OCI-LY7 (cell line): ENCODE measurements around the gene PNO1. TPM values are rescaled to one million over a fixed set of nuclear protein-coding genes. Genes with fewer than 3 reads are reported as not detected.

ENCODE experiments used
- Bru-seq: library from RNA; stranded (reverse); fragments of 400-500 nt; gene quantifications from one replicate; lab custom pipeline; 2021; lab: Mats Ljungman, UMichigan
- BruChase-seq, 2 experiments: library from RNA; stranded (reverse); fragments of 400-500 nt; gene quantifications; one replicate each; lab custom pipeline; 2021; lab: Mats Ljungman, UMichigan
- BruUV-seq: library from RNA; stranded (reverse); fragments of 400-500 nt; replicated peaks from 2 replicates; lab custom pipeline; 2021; lab: Mats Ljungman, UMichigan
- CTCF ChIA-PET: fragments of 300-600 bp; sonication (Branson Sonifier 250); formaldehyde crosslinking; loops from one replicate; lab custom pipeline; 2022; ENCODE audit warnings: antibody characterized with exemption; ENCODE audit not compliant: unreplicated experiment; lab: Charles Lee
- POLR2A ChIA-PET: fragments of 300-600 bp; sonication (Branson Sonifier 250); formaldehyde crosslinking; loops from one replicate; lab custom pipeline; 2022; ENCODE audit warnings: antibody characterized with exemption; lab: Charles Lee
- DNase-seq: peaks from one replicate; pipeline ENCODE4 v3.0.0-alpha.2; 2015; ENCODE audit warnings: low spot score
- H2AFZ ChIP-seq: fragments of 200-600 bp; sonication (generic), shearing (Covaris generic); 2 replicates; pipeline ENCODE4 v1.6.1; 2014; ENCODE audit warnings: mild to moderate bottlenecking, antibody characterized with exemption, low read length, moderate library complexity
- H3K27ac ChIP-seq: fragments of 200-600 bp; sonication (generic); 2 replicates; pipeline ENCODE4 v1.5.1; 2014; ENCODE audit warnings: mixed run types, low read depth, mild to moderate bottlenecking, moderate library complexity, low read length, inconsistent platforms; ENCODE audit not compliant: poor library complexity, severe bottlenecking
- H3K36me3 ChIP-seq: fragments of 200-600 bp; sonication (generic); 2 replicates; pipeline ENCODE4 v1.6.1; 2014; ENCODE audit warnings: mild to moderate bottlenecking, antibody characterized with exemption, low read length, moderate library complexity, mixed read lengths; ENCODE audit not compliant: insufficient read depth
- H3K4me1 ChIP-seq: fragments of 200-600 bp; sonication (generic); 2 replicates; pipeline ENCODE4 v1.5.1; 2014; ENCODE audit warnings: mild to moderate bottlenecking, low read length; ENCODE audit not compliant: insufficient read depth, poor library complexity, severe bottlenecking
- H3K4me2 ChIP-seq: fragments of 200-600 bp; sonication (generic); 2 replicates; pipeline ENCODE4 v1.6.1; 2014; ENCODE audit warnings: mild to moderate bottlenecking, low read length
- H3K4me3 ChIP-seq: fragments of 200-600 bp; sonication (generic); 2 replicates; pipeline ENCODE4 v1.5.1; 2014; ENCODE audit warnings: mild to moderate bottlenecking, low read depth, low read length; ENCODE audit not compliant: poor library complexity, severe bottlenecking
- H3K79me2 ChIP-seq: fragments of 200-600 bp; sonication (generic); 2 replicates; pipeline ENCODE4 v1.6.1; 2016; ENCODE audit warnings: low read depth, mild to moderate bottlenecking, low read length, moderate library complexity, mixed read lengths; ENCODE audit not compliant: insufficient read depth
- H3K9me2 ChIP-seq: fragments of 200-600 bp; sonication (generic); 2 replicates; pipeline ENCODE4 v1.6.1; 2016; ENCODE audit warnings: mild to moderate bottlenecking, low read length, mixed read lengths; ENCODE audit not compliant: insufficient read depth
- H3K9me3 ChIP-seq: fragments of 200-600 bp; sonication (generic); 2 replicates; pipeline ENCODE4 v1.6.1; 2014; ENCODE audit warnings: mild to moderate bottlenecking, mixed run types, low read length, mixed read lengths
- H4K20me1 ChIP-seq: fragments of 200-600 bp; sonication (generic); 2 replicates; pipeline ENCODE4 v1.6.1; 2014; ENCODE audit warnings: mild to moderate bottlenecking, antibody characterized with exemption, low read length, moderate library complexity, mixed read lengths; ENCODE audit not compliant: insufficient read depth
- CTCF ChIP-seq: fragments of 200-600 bp; sonication (generic); conservative IDR thresholded peaks from 2 replicates; pipeline ENCODE4 v1.5.1; 2014; ENCODE audit warnings: mild to moderate bottlenecking, antibody characterized with exemption, low read length, moderate library complexity, mixed read lengths
- EZH2phosphoT487 ChIP-seq: fragments of 200-600 bp; sonication (generic); IDR thresholded peaks from 2 replicates; pipeline ENCODE4 v1.6.1; 2018; ENCODE audit warnings: low read depth, borderline replicate concordance, mild to moderate bottlenecking, mixed run types, antibody characterized with exemption, low read length, moderate library complexity, mixed read lengths
- intact Hi-C: fragments of 100-400 bp; cut with micrococcal nuclease; formaldehyde crosslinking; loops from one replicate; pipeline ENCODE4 v1.10.0; 2022; ENCODE audit not compliant: unreplicated experiment
- long read RNA-seq: library from polyadenylated mRNA; stranded (forward); transcript quantifications from one replicate; pipeline ENCODE4 v2.0.0, GENCODE V29; 2022
- total RNA-seq, 2 experiments: library from RNA; depleted of rRNA in 1 of 2; stranded (reverse); fragments of >200 nt in 1 of 2; shearing (Covaris generic) in 1 of 2; gene quantifications; 2 replicates each; pipeline ENCODE4 v1.2.3, GENCODE V29; 2014 to 2022

PNO1 gene
- total RNA-seq (2014; rRNA removed; shearing (Covaris generic)) (18.6 and 26.3 TPM in 2 replicates), total RNA-seq (2022) (16.3 and 22.5 TPM in 2 replicates), Bru-seq, nascent RNA (percentile 87 among the genes with signal in this experiment), BruChase-seq, experiment 1, labeled RNA remaining after a 6-hour chase (percentile 78 among the genes with signal in this experiment), BruChase-seq, experiment 2, labeled RNA remaining after a 2-hour chase (percentile 85 among the genes with signal in this experiment)
- long read RNA-seq, transcript PNO1-201 (7 exons, 2,286 nt): major isoform, 64 of 71 reads
- long read RNA-seq, partial matches to known transcripts: 3 of 71 reads
- long read RNA-seq, other reads (novel, unspliced or antisense): 4 of 71 reads

GRCh38 chr2:68157402-68158133 lies at the start of gene PNO1:
TSS of gene PNO1 (plus strand) at chr2:68157888. CDS start at chr2:68157935, 47 bp downstream.
- H3K4me1 ChIP-seq: peaks cover 28% of the 10 kb centered on the region
- peak within 1 kb of the TSS; percentile 95 for H3K4me2 ChIP-seq
- H3K79me2 ChIP-seq: peaks cover 64% of the 10 kb centered on the region
- H3K4me3 ChIP-seq: peak within 1 kb of the TSS; percentile 100
- H2AFZ ChIP-seq: peak within 1 kb of the TSS; percentile 58
- peak; percentile 96 for DNase-seq
- no peak for TF ChIP-seq CTCF
- no peak for TF ChIP-seq EZH2phosphoT487
- POLR2A ChIA-PET: interaction anchor here (0.6 to 1.2 kb wide), 5 partner anchors 9 to 120 kb away, joined by 3 to 4 read pairs (median 3); no protein-coding TSS in a partner anchor
- H4K20me1 ChIP-seq: peaks cover 5% of the 10 kb centered on the region; the same call in 1 of the 2 replicates
- H3K27ac ChIP-seq: peak within 1 kb of the TSS; percentile 76
- intact Hi-C loops: loop anchor here (1.0 to 10.0 kb wide), 3 partner anchors 35 to 287 kb away; partner anchors contain the start of gene PPP3R1
- CTCF ChIA-PET: no interaction called here
- H3K36me3 ChIP-seq: peaks cover 32% of the 10 kb centered on the region
- H3K9me3 ChIP-seq: no peaks in the 10 kb centered on the region
- no TSS peak for BruUV-seq
- H3K9me2 ChIP-seq: no peaks in the 10 kb centered on the region

DNA sequence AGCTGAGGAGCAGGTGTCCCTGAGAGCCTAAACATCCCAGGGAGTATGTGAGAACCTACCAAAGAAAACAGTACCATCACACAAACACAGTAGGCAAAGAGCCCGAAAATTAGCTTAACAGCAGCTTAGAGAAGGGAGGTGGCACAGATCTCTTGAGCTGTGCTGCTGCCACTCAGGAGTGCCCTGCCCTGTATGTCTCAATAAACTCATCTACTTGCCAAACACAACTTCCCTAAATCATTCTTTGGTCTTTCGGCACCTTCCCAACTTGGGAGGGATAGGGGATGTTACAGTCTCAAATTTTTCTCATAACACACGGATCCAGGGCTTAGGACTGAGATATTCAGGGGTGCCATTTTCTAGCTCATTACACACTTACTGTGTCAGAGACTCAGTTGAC lies 49.6 kb upstream of the PNO1 start:
- POLR2A ChIA-PET: interaction anchor here (0.6 to 1.7 kb wide), 4 partner anchors 8 to 184 kb away, joined by 3 to 6 read pairs (median 4); no protein-coding TSS in a partner anchor
- TF ChIP-seq EZH2phosphoT487 (no peak), CTCF (no peak)
- H3K4me1 ChIP-seq: no peaks in the 10 kb centered on the region
- BruUV-seq: no TSS peak
- peaks cover 17% of the 10 kb centered on the region for H3K9me3 ChIP-seq
- no peaks in the 10 kb centered on the region for H3K9me2 ChIP-seq
- no peak overlapping the region for H3K27ac ChIP-seq
- H2AFZ ChIP-seq: no peak overlapping the region
- H3K36me3 ChIP-seq: no peaks in the 10 kb centered on the region
- H3K4me3 ChIP-seq: no peak overlapping the region
- no peaks in the 10 kb centered on the region for H3K79me2 ChIP-seq
- H3K4me2 ChIP-seq: no peak overlapping the region
- intact Hi-C loops: no loop called here
- DNase-seq: no peak
- no peaks in the 10 kb centered on the region for H4K20me1 ChIP-seq
- CTCF ChIA-PET: interaction anchor here (1.4 kb wide), 1 partner anchor 14 kb away, joined by 3 read pairs; no protein-coding TSS in a partner anchor
